ENCODE data around the gene FBXW4.

The FBXW4 gene, protein sequence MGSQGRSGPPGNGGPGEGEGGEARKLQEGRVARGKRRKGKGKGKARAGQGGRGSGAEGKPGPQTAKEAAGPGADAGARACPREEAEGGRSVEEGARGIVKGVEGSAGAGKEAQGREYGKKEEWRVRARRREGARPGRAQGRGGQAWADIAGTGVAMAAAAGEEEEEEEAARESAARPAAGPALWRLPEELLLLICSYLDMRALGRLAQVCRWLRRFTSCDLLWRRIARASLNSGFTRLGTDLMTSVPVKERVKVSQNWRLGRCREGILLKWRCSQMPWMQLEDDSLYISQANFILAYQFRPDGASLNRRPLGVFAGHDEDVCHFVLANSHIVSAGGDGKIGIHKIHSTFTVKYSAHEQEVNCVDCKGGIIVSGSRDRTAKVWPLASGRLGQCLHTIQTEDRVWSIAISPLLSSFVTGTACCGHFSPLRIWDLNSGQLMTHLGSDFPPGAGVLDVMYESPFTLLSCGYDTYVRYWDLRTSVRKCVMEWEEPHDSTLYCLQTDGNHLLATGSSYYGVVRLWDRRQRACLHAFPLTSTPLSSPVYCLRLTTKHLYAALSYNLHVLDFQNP

GRCh38 chr10:101694674-101695403, at the start of gene FBXW4:
FBXW4 (minus strand) TSS chr10:101695170; CDS start chr10:101695105, 65 bp downstream.
- peak; percentile 59 for DNase-seq (ENCODE audit: low spot score)

GRCh38 chr10:101744267-101744666, 49.3 kb upstream of the FBXW4 start:
- DNase-seq (ENCODE audit: low spot score) = no peak

DNA sequence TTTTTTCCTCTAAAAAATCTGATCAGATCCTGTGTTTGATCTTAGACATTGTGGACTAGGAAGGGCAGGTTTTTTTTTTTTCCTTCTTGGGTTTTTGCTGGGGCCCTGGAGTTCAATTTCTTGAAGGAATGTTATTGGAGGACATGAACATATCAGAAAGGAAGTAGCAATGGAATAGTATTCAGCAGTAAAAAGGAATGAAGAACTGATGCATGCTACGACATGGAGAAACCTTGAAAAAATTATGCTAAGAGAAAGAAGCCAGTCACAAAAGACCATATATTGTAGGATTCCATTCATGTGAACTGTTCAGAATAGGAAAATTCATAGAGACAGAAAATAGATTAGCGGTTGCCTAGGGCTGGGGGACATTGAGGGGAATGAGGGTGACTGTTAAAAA, 47.0 kb upstream of the FBXW4 start:
- no peak for DNase-seq (ENCODE audit: low spot score)

DNA sequence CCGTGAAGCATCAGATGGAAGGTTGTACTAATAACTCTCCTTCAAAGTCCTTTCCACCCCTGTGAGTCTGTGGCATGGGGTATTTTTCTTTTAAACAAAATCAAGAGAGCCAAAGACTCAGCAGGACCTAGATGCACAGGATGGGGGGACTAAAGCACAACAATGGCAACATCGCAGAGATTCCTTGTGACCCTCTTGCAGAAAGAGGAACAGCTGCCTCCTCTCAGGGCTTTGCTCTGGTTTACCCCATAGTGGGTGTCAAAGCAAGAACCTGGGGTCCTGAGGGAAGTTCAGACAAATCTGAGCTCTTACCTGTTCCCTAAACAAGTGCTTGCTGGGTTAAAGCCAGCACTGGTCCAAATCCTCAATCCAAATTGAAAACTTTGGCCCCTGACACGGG, 41.7 kb upstream of the FBXW4 start:
- no peak for DNase-seq (ENCODE audit: low spot score)

- DNase-seq (ENCODE audit: low spot score) = no peak
These were observed 37.1 kb upstream of the FBXW4 start for GRCh38 chr10:101732096-101732495.

DNA sequence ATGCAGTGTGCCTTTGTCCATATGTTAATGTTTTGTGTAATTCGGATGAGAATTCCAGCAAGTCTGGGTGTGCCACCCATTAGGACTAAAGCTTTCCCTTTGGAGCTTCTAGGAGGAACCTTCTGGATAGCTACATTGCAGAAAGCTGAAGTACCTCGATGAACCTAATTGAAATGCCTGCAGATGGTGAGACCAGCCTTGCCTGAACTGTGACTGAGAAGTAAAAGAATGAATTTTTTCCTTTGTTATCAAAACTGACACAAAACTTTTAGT, 31.1 kb upstream of the FBXW4 start:
- no peak for DNase-seq (ENCODE audit: low spot score)

DNA sequence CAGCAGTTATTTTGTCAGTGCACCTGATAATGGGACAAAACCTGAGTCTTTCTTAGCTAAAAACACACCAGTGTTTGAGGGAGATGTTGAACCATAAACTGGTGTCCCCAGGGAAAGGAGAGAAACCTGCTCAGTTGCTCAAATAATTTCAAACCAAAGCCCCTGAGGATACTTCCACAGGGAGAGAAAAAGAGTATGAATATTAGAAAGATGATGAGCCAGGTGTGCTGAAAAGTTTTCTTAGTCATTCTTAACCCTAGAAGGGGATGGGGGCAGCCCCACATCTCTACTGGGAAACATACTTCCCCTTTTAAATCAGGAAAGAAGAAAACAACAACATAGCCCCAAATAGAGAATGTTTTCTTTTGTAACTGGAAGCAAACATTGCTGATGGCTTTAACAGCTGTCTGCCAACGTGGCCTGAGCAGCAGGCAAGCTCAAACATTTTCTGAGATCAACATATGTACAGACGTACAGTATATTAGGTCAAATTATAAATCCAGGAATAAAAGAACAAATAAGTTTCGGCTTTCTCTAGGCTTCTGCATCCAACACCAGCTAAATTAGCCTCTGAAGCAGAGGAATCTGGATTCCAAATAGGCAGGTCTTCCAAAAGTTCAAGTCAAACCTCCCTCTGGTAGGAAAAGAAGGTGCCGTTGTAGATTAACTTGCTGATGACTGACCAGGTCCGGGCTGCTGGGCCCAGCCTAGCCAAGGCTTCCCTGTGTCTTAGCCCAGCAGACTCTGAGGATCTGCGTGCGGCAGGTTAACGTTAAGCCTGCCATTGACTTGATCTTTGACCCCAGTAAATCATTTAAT, 30.5 kb upstream of the FBXW4 start:
- DNase-seq (ENCODE audit: low spot score) = peak; percentile 29

GRCh38 chr10:101724446-101724845, 29.5 kb upstream of the FBXW4 start:
- DNase-seq (ENCODE audit: low spot score) = no peak

- no peak for DNase-seq (ENCODE audit: low spot score)
These were observed 28.2 kb upstream of the FBXW4 start for GRCh38 chr10:101723176-101723575.

DNA sequence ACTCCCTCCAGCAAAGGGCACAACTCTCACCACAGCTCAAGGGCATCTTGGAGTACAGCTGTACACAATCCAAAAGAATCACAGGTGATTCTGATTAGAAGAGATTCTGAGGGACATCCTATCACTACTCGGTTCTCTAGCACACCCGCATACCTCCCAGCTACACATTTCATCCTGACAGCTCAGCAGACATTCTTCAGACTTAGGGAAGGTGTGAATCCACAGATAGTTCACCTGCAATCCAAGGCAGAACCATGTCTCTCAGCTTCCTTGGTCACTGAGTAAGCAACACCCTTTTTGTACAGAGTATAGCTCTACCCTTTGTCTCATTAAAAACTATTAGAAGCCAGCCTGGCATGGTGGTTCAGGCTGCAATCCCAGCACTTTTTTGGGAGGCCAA, 26.8 kb upstream of the FBXW4 start:
- no peak for DNase-seq (ENCODE audit: low spot score)

DNA sequence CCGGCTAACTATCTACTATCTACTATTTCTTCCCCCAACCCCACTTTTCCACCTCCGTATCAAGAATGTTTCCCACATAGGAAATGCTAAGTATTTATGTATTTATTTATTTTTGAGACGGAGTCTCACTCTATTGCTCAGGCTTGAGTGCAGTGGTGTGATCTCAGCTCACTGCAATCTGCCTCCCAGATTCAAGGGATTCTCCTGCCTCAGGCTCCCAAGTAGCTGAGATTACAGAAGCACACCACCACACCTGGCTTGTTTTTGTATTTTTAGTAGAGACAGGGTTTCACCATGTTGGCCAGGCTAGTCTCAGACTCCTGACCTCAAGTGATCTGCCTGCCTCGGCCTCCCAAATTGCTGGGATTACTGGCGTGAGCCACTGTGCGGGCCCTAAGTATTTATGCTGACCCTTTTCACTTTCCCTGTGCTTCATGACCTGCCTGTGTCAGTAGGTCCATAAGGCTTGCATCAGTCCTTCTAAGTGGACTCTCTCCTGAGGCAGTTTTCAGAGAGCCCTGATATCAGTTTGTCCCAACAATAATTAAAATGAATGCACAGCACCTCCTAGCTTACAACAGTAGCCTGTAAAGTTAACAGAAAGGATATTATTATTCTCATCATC, 25.7 kb upstream of the FBXW4 start:
- DNase-seq (ENCODE audit: low spot score) = no peak

GRCh38 chr10:101718690-101719275, 23.8 kb upstream of the FBXW4 start:
- no peak for DNase-seq (ENCODE audit: low spot score)

DNA sequence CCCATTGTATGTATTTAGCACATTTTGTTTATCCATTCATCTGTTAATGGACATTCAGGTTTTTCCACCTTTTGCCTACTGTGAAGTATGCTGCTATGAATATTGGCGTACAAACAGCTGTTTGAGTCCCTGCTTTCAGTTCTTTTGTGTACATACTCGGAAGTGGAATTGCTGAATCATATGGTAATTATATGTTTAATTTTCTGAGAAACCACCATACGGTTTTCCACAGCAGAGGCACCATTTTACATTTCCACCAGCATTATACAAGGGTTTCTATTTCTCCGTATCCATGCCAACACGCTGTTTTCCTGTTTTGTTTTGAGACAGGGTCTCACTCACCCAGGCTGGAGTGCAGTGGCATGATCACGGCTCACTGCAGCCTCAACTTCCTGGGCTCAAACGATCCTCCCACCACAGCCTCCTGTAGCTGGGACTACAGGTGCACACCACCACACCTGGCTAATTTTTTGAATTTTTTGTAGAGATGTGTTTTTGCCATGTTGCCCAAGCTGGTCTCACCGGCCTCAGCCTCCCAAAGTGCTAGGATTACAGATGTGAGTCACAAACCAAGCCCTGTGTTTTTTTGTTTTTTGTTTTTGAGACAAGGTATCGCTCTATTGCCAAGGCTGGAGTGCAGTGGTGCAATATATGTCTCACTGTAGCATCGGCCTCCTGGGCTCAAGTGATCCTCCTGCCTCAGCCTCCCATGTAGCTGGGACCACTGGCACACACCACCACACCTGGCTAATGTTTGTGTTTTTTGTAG, 22.1 kb upstream of the FBXW4 start:
- no peak for DNase-seq (ENCODE audit: low spot score)

GRCh38 chr10:101712997-101713396, 18.0 kb upstream of the FBXW4 start:
- no peak for DNase-seq (ENCODE audit: low spot score)

- no peak for DNase-seq (ENCODE audit: low spot score)
These were observed 15.8 kb upstream of the FBXW4 start for GRCh38 chr10:101710793-101711192.

- DNase-seq (ENCODE audit: low spot score) = no peak
These were observed 15.2 kb upstream of the FBXW4 start for GRCh38 chr10:101710059-101710695.

- DNase-seq (ENCODE audit: low spot score) = no peak
These were observed 14.5 kb upstream of the FBXW4 start for GRCh38 chr10:101709359-101710058.

GRCh38 chr10:101708870-101709269, 13.9 kb upstream of the FBXW4 start:
- no peak for DNase-seq (ENCODE audit: low spot score)

DNA sequence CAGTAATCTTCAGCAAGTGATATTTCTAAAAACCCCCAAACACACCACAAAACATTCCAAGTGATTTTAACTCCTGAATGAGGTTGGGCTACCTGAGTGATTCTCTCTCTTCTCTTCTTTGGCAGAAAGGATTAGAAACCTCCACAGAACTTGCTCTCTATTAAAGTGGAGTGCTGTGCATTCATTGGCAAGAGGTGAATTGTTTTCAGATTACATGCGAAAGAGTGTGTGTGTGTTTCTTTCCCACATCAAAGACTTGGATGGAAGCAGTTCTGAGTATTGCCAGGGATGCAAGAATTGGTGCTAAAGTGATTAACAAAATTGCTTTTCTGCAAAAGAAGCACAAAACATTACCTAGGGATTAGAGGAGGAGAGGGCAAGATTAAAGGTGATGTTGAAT, 13.1 kb upstream of the FBXW4 start:
- no peak for DNase-seq (ENCODE audit: low spot score)

DNA sequence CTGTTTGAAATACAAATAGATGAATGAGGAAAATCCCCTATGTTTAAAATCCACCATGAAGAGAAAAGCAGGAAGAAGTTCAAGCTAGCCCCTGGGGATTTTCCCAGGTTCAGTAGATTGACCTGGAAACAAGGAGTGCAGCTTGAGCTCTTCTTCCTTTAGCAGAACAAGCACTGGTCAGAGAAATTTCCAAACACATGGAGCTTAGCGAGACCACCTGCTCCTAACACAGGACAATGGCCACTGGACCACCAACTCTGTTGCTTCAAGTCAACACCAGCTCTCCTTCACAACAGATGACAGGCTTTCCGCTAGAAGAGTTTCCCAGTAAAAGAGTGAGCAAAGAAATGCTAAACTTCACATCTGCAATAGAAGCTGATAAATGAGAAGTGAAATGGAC, 9.4 kb upstream of the FBXW4 start:
- no peak for DNase-seq (ENCODE audit: low spot score)

Measured in kidney tubule cell (primary cell).